ENCODE results near the gene OR2T8. TPM values are rescaled to one million over a fixed set of nuclear protein-coding genes. Genes with fewer than 3 reads are reported as not detected.

Gene OR2T8
- total RNA-seq, 1 experiment from 2014 or later = not detected

DNA sequence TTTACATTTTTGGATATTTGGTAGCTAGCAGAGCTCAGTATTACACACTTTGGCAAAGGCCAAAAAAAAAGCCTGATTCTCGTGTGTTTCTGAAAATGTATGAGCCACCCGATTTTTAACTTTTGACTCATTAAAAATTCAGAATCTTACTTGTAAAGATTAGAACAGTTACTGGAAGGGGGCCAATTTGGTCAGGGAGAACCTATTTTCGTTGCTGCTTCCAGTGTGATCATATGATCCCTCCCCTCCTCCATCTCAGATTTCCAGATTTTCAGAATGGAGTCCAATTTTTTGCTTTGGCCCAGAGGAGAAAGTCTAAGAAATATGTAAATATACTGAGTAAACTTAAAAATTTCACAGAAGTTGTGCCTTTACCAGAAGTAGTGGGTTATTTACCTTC, 41.7 kb downstream of the OR2T8 start:
- H3K4me2 ChIP-seq (ENCODE audit: low read length) = no peak overlapping the region
- H3K9me3 ChIP-seq (ENCODE audit: control insufficient read depth in 1 of 2, insufficient read depth in 1 of 2, low read depth in 1 of 2, low read length in 2 of 2) = peaks cover 3 to 20% of the 10 kb centered on the region in 2 experiments; a peak in 2 of 4 replicates
- no peak for DNase-seq (ENCODE audit: low read depth, low spot score)
- ChIA-PET POLR2A (no interaction called here), CTCF (no interaction called here), RAD21 (ENCODE audit: low non-redundant PET in 1 of 2, low total read pairs in 2 of 2, uncharacterized antibody in 2 of 2, unreplicated experiment in 2 of 2) (no interaction called here)
- no peak overlapping the region for H3K4me3 ChIP-seq (replicated peaks in 1 of 2; ENCODE audit: low read depth in 1 of 2, low read length in 2 of 2)
- no peaks in the 10 kb centered on the region for H3K27me3 ChIP-seq (ENCODE audit: insufficient read depth, low read length)
- no TSS peak for BruUV-seq (replicated peaks)
- H3K4me1 ChIP-seq (ENCODE audit: control insufficient read depth in 1 of 2, insufficient read depth in 2 of 2, low read length in 2 of 2) = no peaks in the 10 kb centered on the region
- no peaks in the 10 kb centered on the region for H3K9me2 ChIP-seq (ENCODE audit: insufficient read depth)
- no peak overlapping the region for H3K27ac ChIP-seq (ENCODE audit: low read depth, low read length)
- H3K79me2 ChIP-seq (ENCODE audit: insufficient read depth, low read length) = no peaks in the 10 kb centered on the region
- H2AFZ ChIP-seq (ENCODE audit: low read depth, low read length, poor library complexity, severe bottlenecking) = no peak overlapping the region
- no peak overlapping the region for H3K9ac ChIP-seq (ENCODE audit: low read length)
- ATAC-seq = no peak
- H4K20me1 ChIP-seq (ENCODE audit: insufficient read depth) = no peaks in the 10 kb centered on the region
- intact Hi-C loops (cut with micrococcal nuclease) = no loop called here
- H3K36me3 ChIP-seq (ENCODE audit: control insufficient read depth in 1 of 2, insufficient read depth in 2 of 2, low read length in 2 of 2) = no peaks in the 10 kb centered on the region
- TF ChIP-seq CBX3 (IDR thresholded peaks at IDR 0.05; ENCODE audit: low read depth) = no peak
- no peak for TF ChIP-seq EGR1 (IDR thresholded peaks at IDR 0.05; ENCODE audit: low read depth)
- TF ChIP-seq, protein P1, sequence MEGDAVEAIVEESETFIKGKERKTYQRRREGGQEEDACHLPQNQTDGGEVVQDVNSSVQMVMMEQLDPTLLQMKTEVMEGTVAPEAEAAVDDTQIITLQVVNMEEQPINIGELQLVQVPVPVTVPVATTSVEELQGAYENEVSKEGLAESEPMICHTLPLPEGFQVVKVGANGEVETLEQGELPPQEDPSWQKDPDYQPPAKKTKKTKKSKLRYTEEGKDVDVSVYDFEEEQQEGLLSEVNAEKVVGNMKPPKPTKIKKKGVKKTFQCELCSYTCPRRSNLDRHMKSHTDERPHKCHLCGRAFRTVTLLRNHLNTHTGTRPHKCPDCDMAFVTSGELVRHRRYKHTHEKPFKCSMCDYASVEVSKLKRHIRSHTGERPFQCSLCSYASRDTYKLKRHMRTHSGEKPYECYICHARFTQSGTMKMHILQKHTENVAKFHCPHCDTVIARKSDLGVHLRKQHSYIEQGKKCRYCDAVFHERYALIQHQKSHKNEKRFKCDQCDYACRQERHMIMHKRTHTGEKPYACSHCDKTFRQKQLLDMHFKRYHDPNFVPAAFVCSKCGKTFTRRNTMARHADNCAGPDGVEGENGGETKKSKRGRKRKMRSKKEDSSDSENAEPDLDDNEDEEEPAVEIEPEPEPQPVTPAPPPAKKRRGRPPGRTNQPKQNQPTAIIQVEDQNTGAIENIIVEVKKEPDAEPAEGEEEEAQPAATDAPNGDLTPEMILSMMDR (IDR thresholded peaks at IDR 0.05 in 2 of 3, conservative IDR thresholded peaks at IDR 0.05 in 1 of 3; ENCODE audit: borderline replicate concordance in 1 of 3, insufficient read depth in 1 of 3, low read depth in 2 of 3, low read length in 2 of 3) = no peak
- TF ChIP-seq YY1 (IDR thresholded peaks at IDR 0.05; ENCODE audit: extremely low read depth, insufficient replicate concordance, low read depth, low read length) = no peak
- no peak for TF ChIP-seq ZFX (IDR thresholded peaks at IDR 0.05)
- TF ChIP-seq POLR2AphosphoS5 (IDR thresholded peaks at IDR 0.05; ENCODE audit: low read depth, low read length) = no peak
- TF ChIP-seq CEBPB (IDR thresholded peaks at IDR 0.05; ENCODE audit: low read depth) = no peak
- TF ChIP-seq MAX (IDR thresholded peaks at IDR 0.05) = no peak
